Mucosa of rectum (tissue), 2 donors: ENCODE results near the gene RNF157.

ENCODE experiments used
- H3K27ac ChIP-seq, 2 donors: one replicate each; pipeline ENCODE4 v1.7.0; 2013; ENCODE audit warnings: inconsistent platforms in 2 of 2, low read depth in 2 of 2, low read length in 2 of 2
- H3K27me3 ChIP-seq, 2 donors: one replicate each; pipeline ENCODE4 v1.7.0; 2013; ENCODE audit warnings: low read length in 2 of 2; ENCODE audit not compliant: control insufficient read depth in 2 of 2, insufficient read depth in 2 of 2
- H3K36me3 ChIP-seq, 2 donors: one replicate each; pipeline ENCODE4 v1.7.0; 2013; ENCODE audit warnings: low read length in 2 of 2; ENCODE audit not compliant: control insufficient read depth in 2 of 2, insufficient read depth in 2 of 2
- H3K4me1 ChIP-seq, 2 donors: one replicate each; pipeline ENCODE4 v1.7.0; 2013; ENCODE audit warnings: low read length in 2 of 2, mild to moderate bottlenecking in 1 of 2; ENCODE audit not compliant: control insufficient read depth in 2 of 2, insufficient read depth in 2 of 2
- H3K4me3 ChIP-seq, 2 donors: one replicate each; pipeline ENCODE4 v1.7.0; 2013; ENCODE audit warnings: low read length in 2 of 2
- H3K9ac ChIP-seq, 2 donors: one replicate each; pipeline ENCODE4 v1.7.0; 2013; ENCODE audit warnings: low read length in 2 of 2, low read depth in 1 of 2, mild to moderate bottlenecking in 1 of 2
- H3K9me3 ChIP-seq, 2 donors: one replicate each; pipeline ENCODE4 v1.7.0; 2013; ENCODE audit warnings: low read length in 2 of 2; ENCODE audit not compliant: control insufficient read depth in 2 of 2
- donor health status: healthy.
- donor health status: Normal muscosa, but diverticular disease.

Gene RNF157

DNA sequence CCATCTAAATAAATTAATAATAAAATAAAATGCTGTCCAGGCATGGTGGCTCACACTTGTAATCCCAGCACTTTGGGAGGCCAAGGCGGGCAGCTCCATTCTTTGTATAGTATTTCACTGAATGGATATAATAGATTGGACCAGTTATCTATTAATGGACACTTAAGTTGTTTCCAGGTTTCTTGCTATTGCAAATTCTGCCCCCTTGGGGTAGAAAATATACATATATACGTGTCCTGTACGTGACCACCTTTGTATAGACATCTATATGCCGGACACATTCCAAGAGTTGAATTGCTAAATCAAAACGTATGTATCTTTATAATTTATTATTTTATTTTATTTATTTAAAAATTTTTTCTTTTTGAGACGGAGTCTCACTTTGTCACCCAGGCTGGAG lies 132.8 kb downstream of the RNF157 start:
- Histone ChIP-seq H3K36me3 (no peaks in the 10 kb centered on the region), H3K9ac (no peak overlapping the region), H3K27ac (no peak overlapping the region), H3K4me1 (peaks cover 12 to 15% of the 10 kb centered on the region in 2 donors), H3K9me3 (no peaks in the 10 kb centered on the region), H3K27me3 (no peaks in the 10 kb centered on the region), H3K4me3 (no peak overlapping the region)

DNA sequence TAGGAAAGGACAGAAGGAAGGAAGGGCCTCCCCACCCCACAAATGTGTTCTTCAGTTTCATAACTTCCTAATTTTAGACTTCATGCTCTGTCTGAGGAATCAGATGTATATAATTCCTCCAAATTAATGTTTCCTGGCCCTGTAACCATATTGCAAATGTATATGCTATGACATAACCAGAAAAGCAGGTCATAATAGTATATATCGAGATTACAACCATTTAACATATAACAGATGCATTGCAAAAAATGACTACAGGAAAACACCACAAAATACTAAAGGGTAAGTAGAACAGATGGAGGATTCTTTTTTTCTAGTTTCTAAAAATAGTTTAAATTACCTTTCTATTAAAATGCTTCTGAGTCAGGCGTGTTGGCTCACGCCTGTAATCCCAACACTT lies 133.6 kb downstream of the RNF157 start:
- peaks cover 15 to 17% of the 10 kb centered on the region in 2 donors for H3K4me1 ChIP-seq
- no peak overlapping the region for H3K9ac ChIP-seq
- H3K9me3 ChIP-seq, result no peaks in the 10 kb centered on the region
- H3K27me3 ChIP-seq, result no peaks in the 10 kb centered on the region
- no peak overlapping the region for H3K27ac ChIP-seq
- peaks cover 2 to 5% of the 10 kb centered on the region in 2 donors for H3K36me3 ChIP-seq
- H3K4me3 ChIP-seq, result no peak overlapping the region

DNA sequence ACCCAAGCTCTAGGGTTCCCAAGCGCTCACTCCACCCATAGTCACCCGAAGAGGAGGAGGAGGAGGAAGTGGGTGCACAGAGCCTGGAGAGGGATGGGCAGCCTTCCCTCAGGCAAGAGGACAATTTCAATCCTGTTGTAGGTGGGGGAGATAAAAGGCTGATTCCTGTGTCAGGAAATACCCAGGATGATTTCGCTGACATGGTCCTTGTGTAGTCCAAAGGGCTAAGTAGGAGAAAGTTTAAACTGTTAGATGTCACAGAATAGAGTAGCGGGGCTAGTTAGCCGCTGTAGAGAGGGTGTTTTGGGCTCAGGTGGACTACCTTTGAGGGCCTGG lies 135.4 kb downstream of the RNF157 start:
- Histone ChIP-seq H3K27ac (no peak overlapping the region), H3K27me3 (no peaks in the 10 kb centered on the region), H3K4me1 (peaks cover 15 to 19% of the 10 kb centered on the region in 2 donors), H3K9ac (no peak overlapping the region), H3K36me3 (peaks cover 8 to 16% of the 10 kb centered on the region in 2 donors), H3K4me3 (no peak overlapping the region), H3K9me3 (no peaks in the 10 kb centered on the region)

DNA sequence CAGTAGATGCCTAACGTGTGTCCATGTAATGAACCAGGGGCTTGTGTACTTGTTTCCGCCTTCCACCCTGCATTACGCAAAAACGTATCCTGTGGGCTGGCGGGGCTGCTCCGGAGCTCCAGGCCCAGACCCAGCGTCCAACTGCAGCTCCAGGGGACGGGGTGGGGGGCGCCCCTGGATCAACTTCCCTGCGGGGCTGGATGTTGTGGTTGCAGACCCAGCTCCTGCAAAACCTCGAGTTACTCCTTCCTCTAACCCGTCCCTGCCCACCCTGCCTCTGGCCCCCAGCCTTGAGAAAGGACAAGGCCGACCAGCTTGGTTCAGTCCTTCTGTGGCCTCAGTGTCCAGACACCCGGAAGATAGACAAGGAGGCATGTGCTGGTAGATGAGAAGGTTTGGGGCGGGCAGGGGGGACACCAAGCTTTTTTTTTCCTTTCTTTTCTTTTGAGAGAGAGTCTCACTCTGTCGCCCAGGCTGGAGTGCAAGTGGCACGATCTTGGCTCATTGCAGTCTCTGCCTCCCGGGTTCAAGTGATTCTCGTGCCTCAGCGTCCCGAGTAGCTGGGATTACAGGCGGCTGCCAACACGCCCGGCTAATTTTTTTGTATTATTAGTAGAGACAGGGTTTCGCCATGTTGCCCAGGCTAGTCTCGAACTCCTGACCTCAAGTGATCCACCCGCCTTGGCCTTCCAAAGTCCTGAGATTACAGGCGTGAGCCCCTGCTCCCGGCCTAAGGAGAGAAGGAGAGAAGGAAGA lies 136.0 kb downstream of the RNF157 start:
- no peaks in the 10 kb centered on the region for H3K27me3 ChIP-seq
- H3K27ac ChIP-seq, result peak overlapping the region; percentile 58 to 77
- H3K36me3 ChIP-seq, result peaks cover 8 to 21% of the 10 kb centered on the region in 2 donors
- peak overlapping the region; percentile 73 to 78 for H3K9ac ChIP-seq
- H3K9me3 ChIP-seq, result no peaks in the 10 kb centered on the region
- peaks cover 15 to 19% of the 10 kb centered on the region in 2 donors for H3K4me1 ChIP-seq
- H3K4me3 ChIP-seq, result peak overlapping the region; percentile 85 to 96

DNA sequence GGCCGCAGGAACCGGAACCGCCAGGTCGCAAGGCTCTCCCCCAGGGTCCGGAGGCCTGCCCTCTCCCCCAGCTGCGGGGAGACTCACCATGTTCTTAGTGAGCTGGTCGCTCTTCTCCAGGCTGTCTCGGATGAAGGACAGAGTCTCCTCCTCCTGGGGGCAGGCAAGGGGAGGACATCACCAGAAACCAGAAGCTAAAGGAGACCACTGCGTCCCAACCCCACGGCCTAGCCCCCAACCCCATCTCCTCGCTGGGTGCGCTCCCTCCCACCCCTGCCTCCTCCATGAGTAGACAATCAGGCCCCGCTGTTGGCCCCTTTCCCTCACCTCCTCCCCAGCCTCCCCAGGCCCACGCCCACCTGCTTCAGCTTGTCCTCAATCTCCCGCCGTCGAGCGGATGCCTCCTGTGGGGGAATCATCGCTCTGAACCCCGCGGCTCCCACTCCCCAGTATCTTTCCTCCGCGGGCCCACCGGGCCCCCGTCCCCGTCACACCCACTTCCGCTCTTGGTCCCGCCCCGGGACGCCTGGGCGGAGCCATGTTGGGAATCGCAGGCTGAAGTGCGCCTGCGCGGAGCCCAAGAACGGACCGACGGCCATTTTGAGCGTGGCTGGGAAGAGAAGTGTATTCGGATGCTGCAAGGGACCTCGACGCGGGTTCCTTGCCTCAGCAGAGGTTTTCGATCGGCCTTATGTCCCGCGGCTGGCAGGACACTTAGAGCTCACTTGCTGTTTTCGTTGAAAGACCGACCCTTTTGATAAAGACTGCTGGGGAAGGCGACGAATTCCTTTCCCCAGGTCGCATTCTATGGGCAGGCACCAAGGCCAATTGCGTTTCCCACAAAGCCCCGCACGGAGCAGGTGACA lies 136.8 kb downstream of the RNF157 start, which contains the start of gene EXOC7:
EXOC7 (minus strand) TSS at position 514 of the 866 bp plus-strand sequence; CDS start at position 419, 95 bp downstream.
- H3K36me3 ChIP-seq, result peaks cover 8 to 21% of the 10 kb centered on the region in 2 donors
- no peaks in the 10 kb centered on the region for H3K9me3 ChIP-seq
- peaks cover 15 to 19% of the 10 kb centered on the region in 2 donors for H3K4me1 ChIP-seq
- peak within 1 kb of the TSS; percentile 73 to 78 for H3K9ac ChIP-seq
- H3K27me3 ChIP-seq, result no peaks in the 10 kb centered on the region
- peak within 1 kb of the TSS; percentile 58 to 77 for H3K27ac ChIP-seq
- H3K4me3 ChIP-seq, result peak within 1 kb of the TSS; percentile 85 to 96

DNA sequence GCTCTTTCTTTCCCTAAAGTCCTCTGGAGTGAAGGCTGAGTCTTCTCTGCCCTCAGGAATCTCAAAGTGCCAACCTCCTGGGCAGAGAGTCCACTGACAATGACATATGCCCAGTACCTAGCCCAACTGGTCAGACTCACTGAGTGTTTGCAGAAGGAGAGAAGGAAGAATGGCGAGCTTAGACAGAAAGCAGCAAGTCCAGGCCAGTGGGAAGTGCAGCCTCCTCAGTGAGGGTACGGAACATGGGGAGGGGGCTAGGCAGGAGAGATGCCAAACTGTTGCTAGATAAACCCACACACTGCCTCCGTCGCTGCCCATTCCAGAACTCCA lies 137.4 kb downstream of the RNF157 start:
- H3K9ac ChIP-seq, result peak overlapping the region; percentile 73 to 78
- H3K4me3 ChIP-seq, result peak overlapping the region; percentile 85 to 96
- no peaks in the 10 kb centered on the region for H3K27me3 ChIP-seq
- H3K4me1 ChIP-seq, result peaks cover 15 to 19% of the 10 kb centered on the region in 2 donors
- no peaks in the 10 kb centered on the region for H3K9me3 ChIP-seq
- peak overlapping the region; percentile 58 to 77 for H3K27ac ChIP-seq
- H3K36me3 ChIP-seq, result peaks cover 8 to 21% of the 10 kb centered on the region in 2 donors

DNA sequence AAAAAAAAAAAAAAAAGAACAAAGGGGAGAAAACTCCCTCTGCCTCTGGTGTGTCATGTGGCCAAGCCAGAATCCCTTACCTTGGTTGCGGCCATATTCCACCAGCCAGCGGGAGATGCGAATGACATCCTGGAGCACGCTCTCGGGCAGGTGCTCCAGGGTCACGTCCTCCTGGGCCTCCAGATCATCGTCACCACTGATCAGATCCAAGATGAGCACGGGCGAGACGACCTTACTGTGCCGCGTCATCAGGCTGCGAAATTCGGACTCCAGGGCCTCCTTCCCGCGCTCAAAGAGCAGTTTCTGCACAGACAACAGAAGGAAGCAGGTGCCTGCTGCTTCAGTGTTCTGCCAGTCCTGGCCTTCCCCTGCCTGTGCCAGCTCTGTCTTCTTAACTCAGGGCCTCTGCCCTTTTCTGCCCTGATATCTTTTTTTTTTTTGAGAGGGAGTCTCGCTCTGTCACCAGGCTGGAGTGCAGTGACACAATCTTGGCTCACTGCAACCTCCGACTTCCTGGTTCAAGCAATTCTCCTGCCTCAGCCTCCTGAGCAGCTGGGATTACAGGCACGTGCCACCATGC lies 142.5 kb downstream of the RNF157 start:
- Histone ChIP-seq H3K36me3 (peaks cover 41 to 51% of the 10 kb centered on the region in 2 donors), H3K4me1 (peaks cover 2 to 10% of the 10 kb centered on the region in 2 donors), H3K9me3 (no peaks in the 10 kb centered on the region), H3K27ac (no peak overlapping the region), H3K27me3 (no peaks in the 10 kb centered on the region), H3K4me3 (no peak overlapping the region), H3K9ac (no peak overlapping the region)

DNA sequence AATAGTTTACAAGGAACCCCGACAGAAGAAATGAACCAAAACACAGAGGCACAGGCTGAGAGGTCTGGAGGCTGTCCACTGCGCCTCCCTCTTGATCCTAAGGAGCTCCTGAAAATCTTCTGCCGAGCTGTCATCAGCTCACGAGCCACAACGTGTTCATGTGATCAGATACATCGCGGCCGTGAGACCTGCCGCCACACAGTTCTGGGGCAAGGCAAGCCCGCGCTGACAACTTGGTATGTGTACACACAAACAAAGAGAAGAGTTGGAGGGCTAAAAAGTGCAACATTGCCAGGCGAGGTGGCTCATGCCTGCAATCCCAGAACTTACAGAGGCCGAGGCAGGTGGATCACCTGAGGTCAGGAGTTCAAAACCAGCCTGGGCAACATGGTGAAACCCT lies 144.3 kb downstream of the RNF157 start:
- Histone ChIP-seq H3K4me3 (no peak overlapping the region), H3K36me3 (peaks cover 43 to 51% of the 10 kb centered on the region in 2 donors), H3K9ac (no peak overlapping the region), H3K4me1 (no peaks in the 10 kb centered on the region), H3K27ac (no peak overlapping the region), H3K9me3 (no peaks in the 10 kb centered on the region), H3K27me3 (no peaks in the 10 kb centered on the region)

DNA sequence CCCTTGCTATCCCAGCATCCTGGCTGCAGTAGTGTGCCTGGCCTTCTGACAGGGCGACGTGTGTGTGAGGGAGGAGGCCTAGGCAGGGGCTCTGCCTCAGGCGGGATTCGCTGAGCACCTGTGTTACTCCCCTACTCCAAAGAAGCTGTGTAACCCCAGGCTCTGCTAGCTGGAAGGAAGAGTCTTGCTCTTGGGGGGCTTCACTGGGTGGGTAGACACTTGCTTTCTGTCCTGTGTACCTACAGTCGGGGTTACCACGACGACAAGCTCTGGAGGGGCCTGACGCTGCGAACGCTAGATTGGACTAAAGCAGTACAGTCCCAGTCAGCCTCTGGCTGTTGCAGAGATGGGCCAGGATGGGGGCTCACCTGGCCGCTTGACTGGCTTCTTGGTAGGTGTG lies 146.2 kb downstream of the RNF157 start:
- no peak overlapping the region for H3K27ac ChIP-seq
- no peak overlapping the region for H3K4me3 ChIP-seq
- no peaks in the 10 kb centered on the region for H3K27me3 ChIP-seq
- peaks cover 57 to 61% of the 10 kb centered on the region in 2 donors for H3K36me3 ChIP-seq
- H3K9ac ChIP-seq, result no peak overlapping the region
- no peaks in the 10 kb centered on the region for H3K9me3 ChIP-seq
- H3K4me1 ChIP-seq, result no peaks in the 10 kb centered on the region
